SK-N-SH treated with all-trans-retinoic acid at 6 μM for 48 hours (cell line): Measurements from ENCODE around the gene PFKM.

Experiments
- ATAC-seq: fragments of 200-7000 bp; cut with Tn5 transposase; 3 replicates; pipeline ENCODE4 v1.9.1; 2020; ENCODE audit warnings: mild to moderate bottlenecking, moderate library complexity
- ARNTL ChIP-seq: fragments of 450-650 bp; formaldehyde crosslinking; IDR thresholded peaks from 2 replicates; pipeline ENCODE4 v1.5.0; 2020; ENCODE audit warnings: low read depth, mild to moderate bottlenecking, moderate library complexity, borderline replicate concordance
- ESRRG ChIP-seq: fragments of 250-450 bp; sonication (Bioruptor Pico); IDR thresholded peaks from 2 replicates; pipeline ENCODE4 v1.6.1; 2021; ENCODE audit warnings: mild to moderate bottlenecking
- GLIS3 ChIP-seq: fragments of 250-450 bp; sonication (Bioruptor Pico); IDR thresholded peaks from 2 replicates; pipeline ENCODE4 v1.5.0; 2020; ENCODE audit warnings: mild to moderate bottlenecking, moderate library complexity
- OSR1 ChIP-seq: fragments of 250-450 bp; sonication (Bioruptor Pico); IDR thresholded peaks from 2 replicates; pipeline ENCODE4 v1.8.0; 2022; ENCODE audit warnings: moderate library complexity, mild to moderate bottlenecking, inconsistent platforms
- PPARA ChIP-seq: fragments of 250-450 bp; sonication (Bioruptor Pico); IDR thresholded peaks from 2 replicates; pipeline ENCODE4 v1.5.0; 2020; ENCODE audit warnings: mild to moderate bottlenecking, borderline replicate concordance
- RARB ChIP-seq: fragments of 250-450 bp; sonication (Bioruptor Pico); IDR thresholded peaks from 2 replicates; pipeline ENCODE4 v1.8.0; 2021; ENCODE audit warnings: mild to moderate bottlenecking, moderate library complexity
- SNAI2 ChIP-seq: fragments of 250-450 bp; sonication (Bioruptor Pico); IDR thresholded peaks from 2 replicates; pipeline ENCODE4 v1.5.0; 2020; ENCODE audit warnings: mild to moderate bottlenecking, moderate library complexity
- TCF4 ChIP-seq: fragments of 250-450 bp; sonication (Bioruptor Pico); IDR thresholded peaks from 2 replicates; pipeline ENCODE4 v1.8.0; 2021; ENCODE audit warnings: mild to moderate bottlenecking, moderate library complexity, borderline replicate concordance
- TOX ChIP-seq: fragments of 250-450 bp; sonication (Bioruptor Pico); IDR thresholded peaks from 2 replicates; pipeline ENCODE4 v1.8.0; 2021; ENCODE audit warnings: mild to moderate bottlenecking, moderate library complexity, borderline replicate concordance
- ZC3H10 ChIP-seq: fragments of 250-450 bp; sonication (Bioruptor Pico); IDR thresholded peaks from 2 replicates; pipeline ENCODE4 v1.5.1; 2021; ENCODE audit warnings: mild to moderate bottlenecking, moderate library complexity
- ZFP3 ChIP-seq: fragments of 250-450 bp; sonication (Bioruptor Pico); IDR thresholded peaks from 2 replicates; pipeline ENCODE4 v1.5.0; 2020; ENCODE audit warnings: mild to moderate bottlenecking, moderate library complexity
- ZNF565 ChIP-seq: fragments of 450-650 bp; formaldehyde crosslinking; conservative IDR thresholded peaks from 2 replicates; pipeline ENCODE4 v1.5.0; 2020; ENCODE audit warnings: low read depth, mild to moderate bottlenecking, moderate library complexity
- ZNF70 ChIP-seq: fragments of 450-650 bp; formaldehyde crosslinking; IDR thresholded peaks from 2 replicates; pipeline ENCODE4 v1.5.0; 2020; ENCODE audit warnings: mild to moderate bottlenecking, moderate library complexity
- ZNF8 ChIP-seq: fragments of 450-650 bp; formaldehyde crosslinking; IDR thresholded peaks from 2 replicates; pipeline ENCODE4 v1.5.0; 2020; ENCODE audit warnings: mild to moderate bottlenecking, moderate library complexity
- TF ChIP-seq, protein P1 (sequence below): fragments of 250-450 bp; sonication (Bioruptor Pico); IDR thresholded peaks from 2 replicates; pipeline ENCODE4 v1.5.0; 2020; ENCODE audit warnings: mild to moderate bottlenecking, moderate library complexity
- TF ChIP-seq, protein P2 (sequence below): fragments of 250-450 bp; sonication (Bioruptor Pico); IDR thresholded peaks from 2 replicates; pipeline ENCODE4 v1.5.1; 2020; ENCODE audit warnings: low read depth, mild to moderate bottlenecking, moderate library complexity
- TF ChIP-seq, protein P3 (sequence below): fragments of 250-450 bp; sonication (Bioruptor Pico); IDR thresholded peaks from 2 replicates; pipeline ENCODE4 v1.5.1; 2021; ENCODE audit warnings: mild to moderate bottlenecking, moderate library complexity
- TF ChIP-seq, protein P4 (sequence below): fragments of 250-450 bp; sonication (Bioruptor Pico); IDR thresholded peaks from 2 replicates; pipeline ENCODE4 v1.8.0; 2021; ENCODE audit warnings: low read depth, mild to moderate bottlenecking, moderate library complexity, borderline replicate concordance

Gene PFKM

DNA sequence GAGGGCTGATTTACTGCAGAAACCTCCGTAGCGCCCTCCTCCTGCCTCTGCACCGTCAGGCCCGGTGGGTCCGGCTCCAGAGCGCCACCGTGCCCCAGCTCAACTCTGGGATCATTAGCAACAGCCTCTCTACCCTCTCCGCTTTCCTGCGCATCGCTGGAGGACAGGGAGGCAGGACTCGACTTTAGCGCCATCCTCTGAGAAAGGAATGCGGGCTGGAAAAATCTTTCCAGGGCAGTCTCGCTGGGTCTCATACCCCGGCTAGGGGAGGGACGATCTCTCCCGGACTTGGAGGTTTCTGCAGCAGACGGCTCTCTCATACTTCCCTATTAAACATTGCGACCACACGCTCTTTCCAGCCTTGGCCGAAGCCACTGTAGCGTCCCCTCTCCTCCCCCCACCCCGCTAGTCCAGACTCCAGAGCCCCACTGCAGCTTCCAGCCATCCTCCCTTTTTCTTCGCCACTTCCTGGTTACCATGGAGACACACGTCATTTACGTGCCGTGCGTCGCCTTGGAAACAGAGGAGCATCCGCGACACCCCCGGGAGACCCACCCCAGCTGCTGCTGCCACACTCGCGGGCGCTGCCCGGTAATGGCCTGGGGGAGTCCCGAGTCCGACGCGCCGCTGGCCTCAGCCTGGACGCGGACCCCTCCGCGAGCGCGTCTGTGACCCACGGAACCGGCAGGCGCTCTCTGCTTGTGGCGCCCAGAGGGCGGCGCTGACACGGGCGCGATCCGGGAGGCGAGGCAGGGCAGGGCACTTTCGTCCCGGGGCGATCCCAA lies 64.1 kb downstream of the PFKM start, which contains the start of gene CCDC184:
Gene CCDC184, plus strand, starts transcription at position 554 of the 785 bp plus-strand sequence. CDS start 479 bp downstream, outside the sequence.
- ATAC-seq, result peak; percentile 84
- peak; percentile 13; the same call in 1 of the 2 replicates for TF ChIP-seq ZFP3 (CRISPR knock-in tag)
- TF ChIP-seq ZC3H10 (CRISPR knock-in tag), result no peak

DNA sequence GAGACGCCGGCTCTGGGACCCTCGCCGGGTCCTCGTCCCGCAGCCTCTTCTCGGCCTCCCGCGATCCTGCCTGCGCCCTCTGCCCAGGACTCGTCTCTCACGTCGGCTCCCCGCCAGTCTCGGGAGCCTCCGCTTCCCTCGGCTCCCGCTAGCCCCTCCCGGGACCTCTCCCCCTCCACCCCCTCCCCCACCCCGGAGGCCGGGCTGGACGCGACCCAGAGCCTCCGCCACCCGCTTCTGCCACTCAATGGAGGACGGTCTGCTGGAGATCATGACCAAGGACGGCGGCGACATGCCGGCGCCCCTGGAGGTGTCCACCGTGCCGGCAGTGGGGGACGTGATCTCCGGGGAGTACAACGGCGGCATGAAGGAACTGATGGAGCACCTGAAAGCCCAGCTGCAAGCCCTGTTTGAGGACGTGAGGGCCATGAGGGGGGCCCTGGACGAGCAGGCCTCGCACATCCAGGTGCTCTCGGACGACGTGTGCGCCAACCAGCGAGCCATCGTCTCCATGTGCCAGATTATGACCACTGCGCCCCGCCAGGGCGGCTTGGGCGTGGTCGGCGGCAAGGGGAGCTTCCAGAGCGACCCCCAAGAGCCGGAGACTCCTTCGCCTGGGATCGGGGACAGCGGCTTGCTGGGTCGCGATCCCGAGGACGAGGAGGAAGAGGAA lies 64.8 kb downstream of the PFKM start:
- ATAC-seq, result peak; percentile 9

DNA sequence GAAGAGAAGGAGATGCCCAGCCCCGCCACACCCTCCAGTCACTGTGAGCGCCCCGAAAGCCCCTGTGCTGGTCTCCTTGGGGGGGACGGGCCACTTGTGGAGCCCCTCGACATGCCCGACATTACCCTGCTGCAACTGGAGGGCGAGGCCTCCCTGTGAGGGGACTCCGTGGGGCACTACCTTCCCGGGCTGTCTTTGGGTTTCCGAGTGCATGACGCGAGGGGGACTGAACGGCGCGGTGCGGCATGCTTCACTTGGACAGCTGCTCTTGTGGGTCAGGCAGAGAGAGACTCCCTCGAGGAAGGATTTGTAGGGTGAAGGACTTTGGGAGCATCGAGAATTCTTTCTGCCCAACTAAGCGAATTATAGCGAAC lies 65.4 kb downstream of the PFKM start:
- no peak for ATAC-seq
- no peak for TF ChIP-seq ARNTL (CRISPR knock-in tag)
- TF ChIP-seq, protein P1, sequence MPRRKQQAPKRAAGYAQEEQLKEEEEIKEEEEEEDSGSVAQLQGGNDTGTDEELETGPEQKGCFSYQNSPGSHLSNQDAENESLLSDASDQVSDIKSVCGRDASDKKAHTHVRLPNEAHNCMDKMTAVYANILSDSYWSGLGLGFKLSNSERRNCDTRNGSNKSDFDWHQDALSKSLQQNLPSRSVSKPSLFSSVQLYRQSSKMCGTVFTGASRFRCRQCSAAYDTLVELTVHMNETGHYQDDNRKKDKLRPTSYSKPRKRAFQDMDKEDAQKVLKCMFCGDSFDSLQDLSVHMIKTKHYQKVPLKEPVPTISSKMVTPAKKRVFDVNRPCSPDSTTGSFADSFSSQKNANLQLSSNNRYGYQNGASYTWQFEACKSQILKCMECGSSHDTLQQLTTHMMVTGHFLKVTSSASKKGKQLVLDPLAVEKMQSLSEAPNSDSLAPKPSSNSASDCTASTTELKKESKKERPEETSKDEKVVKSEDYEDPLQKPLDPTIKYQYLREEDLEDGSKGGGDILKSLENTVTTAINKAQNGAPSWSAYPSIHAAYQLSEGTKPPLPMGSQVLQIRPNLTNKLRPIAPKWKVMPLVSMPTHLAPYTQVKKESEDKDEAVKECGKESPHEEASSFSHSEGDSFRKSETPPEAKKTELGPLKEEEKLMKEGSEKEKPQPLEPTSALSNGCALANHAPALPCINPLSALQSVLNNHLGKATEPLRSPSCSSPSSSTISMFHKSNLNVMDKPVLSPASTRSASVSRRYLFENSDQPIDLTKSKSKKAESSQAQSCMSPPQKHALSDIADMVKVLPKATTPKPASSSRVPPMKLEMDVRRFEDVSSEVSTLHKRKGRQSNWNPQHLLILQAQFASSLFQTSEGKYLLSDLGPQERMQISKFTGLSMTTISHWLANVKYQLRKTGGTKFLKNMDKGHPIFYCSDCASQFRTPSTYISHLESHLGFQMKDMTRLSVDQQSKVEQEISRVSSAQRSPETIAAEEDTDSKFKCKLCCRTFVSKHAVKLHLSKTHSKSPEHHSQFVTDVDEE (CRISPR knock-in tag), result no peak
- TF ChIP-seq ZC3H10 (CRISPR knock-in tag), result no peak
- TF ChIP-seq TCF4 (CRISPR knock-in tag), result no peak
- TF ChIP-seq ZNF70 (CRISPR knock-in tag), result no peak
- no peak for TF ChIP-seq PPARA (CRISPR knock-in tag)
- TF ChIP-seq, protein P2, sequence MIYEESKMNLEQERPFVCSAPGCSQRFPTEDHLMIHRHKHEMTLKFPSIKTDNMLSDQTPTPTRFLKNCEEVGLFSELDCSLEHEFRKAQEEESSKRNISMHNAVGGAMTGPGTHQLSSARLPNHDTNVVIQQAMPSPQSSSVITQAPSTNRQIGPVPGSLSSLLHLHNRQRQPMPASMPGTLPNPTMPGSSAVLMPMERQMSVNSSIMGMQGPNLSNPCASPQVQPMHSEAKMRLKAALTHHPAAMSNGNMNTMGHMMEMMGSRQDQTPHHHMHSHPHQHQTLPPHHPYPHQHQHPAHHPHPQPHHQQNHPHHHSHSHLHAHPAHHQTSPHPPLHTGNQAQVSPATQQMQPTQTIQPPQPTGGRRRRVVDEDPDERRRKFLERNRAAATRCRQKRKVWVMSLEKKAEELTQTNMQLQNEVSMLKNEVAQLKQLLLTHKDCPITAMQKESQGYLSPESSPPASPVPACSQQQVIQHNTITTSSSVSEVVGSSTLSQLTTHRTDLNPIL (CRISPR knock-in tag), result no peak
- TF ChIP-seq, protein P3, sequence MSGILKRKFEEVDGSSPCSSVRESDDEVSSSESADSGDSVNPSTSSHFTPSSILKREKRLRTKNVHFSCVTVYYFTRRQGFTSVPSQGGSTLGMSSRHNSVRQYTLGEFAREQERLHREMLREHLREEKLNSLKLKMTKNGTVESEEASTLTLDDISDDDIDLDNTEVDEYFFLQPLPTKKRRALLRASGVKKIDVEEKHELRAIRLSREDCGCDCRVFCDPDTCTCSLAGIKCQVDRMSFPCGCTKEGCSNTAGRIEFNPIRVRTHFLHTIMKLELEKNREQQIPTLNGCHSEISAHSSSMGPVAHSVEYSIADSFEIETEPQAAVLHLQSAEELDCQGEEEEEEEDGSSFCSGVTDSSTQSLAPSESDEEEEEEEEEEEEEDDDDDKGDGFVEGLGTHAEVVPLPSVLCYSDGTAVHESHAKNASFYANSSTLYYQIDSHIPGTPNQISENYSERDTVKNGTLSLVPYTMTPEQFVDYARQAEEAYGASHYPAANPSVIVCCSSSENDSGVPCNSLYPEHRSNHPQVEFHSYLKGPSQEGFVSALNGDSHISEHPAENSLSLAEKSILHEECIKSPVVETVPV (CRISPR knock-in tag), result no peak
- TF ChIP-seq ZNF565 (CRISPR knock-in tag), result no peak
- TF ChIP-seq ZNF8, result no peak
- no peak for TF ChIP-seq ESRRG

More for the DNA sequence above, 64.8 kb downstream of the PFKM start:
- TF ChIP-seq GLIS3 (CRISPR knock-in tag) (no peak), ZC3H10 (CRISPR knock-in tag) (no peak), ZNF70 (CRISPR knock-in tag) (no peak), ZFP3 (CRISPR knock-in tag) (no peak), OSR1 (CRISPR knock-in tag) (no peak), TCF4 (CRISPR knock-in tag) (no peak), TOX (CRISPR knock-in tag) (no peak), RARB (no peak), SNAI2 (CRISPR knock-in tag) (no peak)
- TF ChIP-seq, protein P2 (CRISPR knock-in tag), result no peak
- TF ChIP-seq, protein P4, sequence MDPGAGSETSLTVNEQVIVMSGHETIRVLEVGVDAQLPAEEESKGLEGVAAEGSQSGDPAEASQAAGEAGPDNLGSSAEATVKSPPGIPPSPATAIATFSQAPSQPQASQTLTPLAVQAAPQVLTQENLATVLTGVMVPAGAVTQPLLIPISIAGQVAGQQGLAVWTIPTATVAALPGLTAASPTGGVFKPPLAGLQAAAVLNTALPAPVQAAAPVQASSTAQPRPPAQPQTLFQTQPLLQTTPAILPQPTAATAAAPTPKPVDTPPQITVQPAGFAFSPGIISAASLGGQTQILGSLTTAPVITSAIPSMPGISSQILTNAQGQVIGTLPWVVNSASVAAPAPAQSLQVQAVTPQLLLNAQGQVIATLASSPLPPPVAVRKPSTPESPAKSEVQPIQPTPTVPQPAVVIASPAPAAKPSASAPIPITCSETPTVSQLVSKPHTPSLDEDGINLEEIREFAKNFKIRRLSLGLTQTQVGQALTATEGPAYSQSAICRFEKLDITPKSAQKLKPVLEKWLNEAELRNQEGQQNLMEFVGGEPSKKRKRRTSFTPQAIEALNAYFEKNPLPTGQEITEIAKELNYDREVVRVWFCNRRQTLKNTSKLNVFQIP (CRISPR knock-in tag), result no peak
- TF ChIP-seq, protein P3 (CRISPR knock-in tag), result no peak
- TF ChIP-seq, protein P1 (CRISPR knock-in tag), result no peak
- TF ChIP-seq, all 23 proteins: peak for 0
